Subcutaneous adipose tissue (tissue), 4 donors: ENCODE results near the gene VSX2. TPM values are rescaled to one million over a fixed set of nuclear protein-coding genes. Genes with fewer than 3 reads are reported as not detected.

Source experiments
- total RNA-seq, 4 donors: library from RNA; depleted of rRNA; stranded (reverse); fragments of >200 nt; gene quantifications; one replicate each; pipeline ENCODE4 v1.1.0, GENCODE V29; 2016
- TF ChIP-seq, protein P1 (sequence below): fragments of 450-650 bp; IDR thresholded peaks from one replicate; pipeline ENCODE4 v1.5.1; 2016; ENCODE audit warnings: low read depth, mild to moderate bottlenecking, control low read depth, antibody characterized with exemption, moderate library complexity

VSX2 gene
- total RNA-seq, 4 donors from 2014 or later: not detected

DNA sequence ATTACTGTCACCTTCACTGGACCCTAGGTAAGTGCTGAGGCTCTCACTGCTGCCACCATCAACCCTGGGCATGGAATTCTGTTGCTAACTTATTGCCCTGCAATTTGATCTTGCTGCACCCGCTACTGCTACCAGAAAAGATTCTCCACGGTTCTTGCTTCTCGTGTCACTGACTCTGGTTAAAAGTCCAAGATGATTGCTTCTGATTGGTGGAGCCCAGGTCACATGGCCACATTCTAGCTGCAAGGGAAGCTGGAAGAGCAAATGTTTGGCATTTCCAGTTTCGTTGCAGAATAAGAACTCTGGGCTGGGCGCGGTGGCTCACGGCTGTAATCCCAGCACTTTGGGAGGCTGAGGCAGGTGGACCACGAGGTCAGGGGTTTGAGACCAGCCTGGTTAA is 7.5 kb upstream of the VSX2 start:
- TF ChIP-seq, protein P1, sequence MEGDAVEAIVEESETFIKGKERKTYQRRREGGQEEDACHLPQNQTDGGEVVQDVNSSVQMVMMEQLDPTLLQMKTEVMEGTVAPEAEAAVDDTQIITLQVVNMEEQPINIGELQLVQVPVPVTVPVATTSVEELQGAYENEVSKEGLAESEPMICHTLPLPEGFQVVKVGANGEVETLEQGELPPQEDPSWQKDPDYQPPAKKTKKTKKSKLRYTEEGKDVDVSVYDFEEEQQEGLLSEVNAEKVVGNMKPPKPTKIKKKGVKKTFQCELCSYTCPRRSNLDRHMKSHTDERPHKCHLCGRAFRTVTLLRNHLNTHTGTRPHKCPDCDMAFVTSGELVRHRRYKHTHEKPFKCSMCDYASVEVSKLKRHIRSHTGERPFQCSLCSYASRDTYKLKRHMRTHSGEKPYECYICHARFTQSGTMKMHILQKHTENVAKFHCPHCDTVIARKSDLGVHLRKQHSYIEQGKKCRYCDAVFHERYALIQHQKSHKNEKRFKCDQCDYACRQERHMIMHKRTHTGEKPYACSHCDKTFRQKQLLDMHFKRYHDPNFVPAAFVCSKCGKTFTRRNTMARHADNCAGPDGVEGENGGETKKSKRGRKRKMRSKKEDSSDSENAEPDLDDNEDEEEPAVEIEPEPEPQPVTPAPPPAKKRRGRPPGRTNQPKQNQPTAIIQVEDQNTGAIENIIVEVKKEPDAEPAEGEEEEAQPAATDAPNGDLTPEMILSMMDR: no peak

DNA sequence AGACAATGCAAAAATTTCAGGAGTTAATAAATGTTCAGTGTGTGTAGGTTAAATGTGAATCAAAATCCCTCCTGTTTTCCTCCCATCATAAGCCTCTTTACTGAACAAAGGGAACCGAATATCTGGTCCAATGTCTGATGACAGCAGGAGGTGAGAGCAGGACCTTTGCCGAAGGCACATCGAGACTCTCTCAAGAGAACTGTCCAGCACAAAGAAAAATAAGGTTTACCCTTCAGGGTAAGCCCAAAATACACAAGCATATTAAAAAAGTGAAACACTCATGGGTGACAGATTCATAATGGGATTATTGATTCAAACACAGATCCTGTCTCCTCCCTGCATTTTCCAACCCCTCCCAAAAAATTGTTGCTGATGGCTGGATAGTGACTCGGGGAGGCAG is 4.2 kb upstream of the VSX2 start:
- TF ChIP-seq, protein P1: no peak

DNA sequence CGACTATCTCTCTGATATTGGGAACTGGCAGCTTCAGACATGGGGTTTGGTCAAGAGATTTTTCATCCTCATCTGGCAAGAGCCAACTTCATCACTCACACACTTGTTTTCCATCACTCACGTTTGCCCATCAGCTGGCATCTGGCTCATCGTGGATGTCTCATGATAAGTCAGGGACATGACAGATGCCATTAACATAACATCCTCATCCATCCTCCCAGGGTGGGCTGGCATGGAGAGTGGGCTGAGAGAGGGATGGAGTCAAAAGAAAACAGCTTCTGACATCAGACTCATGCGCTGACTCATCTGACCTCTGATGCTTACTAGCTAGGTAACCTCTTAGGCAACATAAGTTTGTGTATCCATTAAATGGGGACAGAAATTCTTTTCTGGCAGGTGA is 1.8 kb upstream of the VSX2 start:
- TF ChIP-seq, protein P1: no peak

DNA sequence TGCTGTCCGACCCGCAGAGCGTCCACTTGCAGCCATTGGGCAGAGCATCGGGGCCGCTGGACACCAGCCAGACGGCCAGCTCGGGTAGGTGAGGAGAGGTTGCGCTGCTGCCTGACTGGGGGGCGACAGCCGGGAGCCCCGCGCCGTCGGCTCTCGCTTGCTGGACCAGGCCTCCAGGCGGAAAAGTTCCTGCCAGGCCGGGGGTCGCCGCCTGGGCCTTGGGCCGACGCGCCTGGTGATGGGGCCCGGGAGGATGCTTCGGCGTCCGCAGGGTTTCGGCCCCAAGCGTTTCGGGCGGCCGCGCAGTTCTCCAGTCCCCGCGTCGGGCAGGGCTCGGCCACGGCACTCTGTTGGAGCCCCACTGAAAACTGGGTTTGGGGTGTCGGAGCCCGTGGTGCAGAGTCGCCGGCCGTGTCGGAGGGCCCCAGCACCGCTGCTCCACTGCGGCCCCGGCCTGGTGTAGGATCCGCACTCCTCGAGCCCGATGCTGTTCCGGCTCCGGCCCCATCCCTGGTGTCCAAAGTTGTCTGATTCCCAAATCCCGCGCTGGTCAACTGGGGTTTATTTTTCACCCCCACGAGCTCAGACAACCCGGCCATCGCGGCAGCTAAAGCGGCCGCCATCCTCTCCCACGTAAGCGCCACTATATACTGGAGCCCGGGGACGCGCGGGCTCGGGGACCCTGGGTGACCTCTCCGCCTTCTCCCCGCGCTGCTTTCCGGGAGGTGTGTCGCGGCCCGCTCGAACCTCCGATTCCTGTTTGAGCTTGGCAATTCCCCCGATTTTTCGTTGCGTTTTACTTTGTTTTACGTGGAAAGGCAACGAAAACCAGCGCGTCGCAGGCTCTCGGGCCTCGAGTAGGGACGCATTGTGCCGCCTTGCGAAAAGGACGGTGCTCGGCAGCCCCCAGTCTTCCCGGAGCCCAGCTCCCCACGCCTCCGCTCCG is 872 bp downstream of the VSX2 start:
- TF ChIP-seq, protein P1: no peak

DNA sequence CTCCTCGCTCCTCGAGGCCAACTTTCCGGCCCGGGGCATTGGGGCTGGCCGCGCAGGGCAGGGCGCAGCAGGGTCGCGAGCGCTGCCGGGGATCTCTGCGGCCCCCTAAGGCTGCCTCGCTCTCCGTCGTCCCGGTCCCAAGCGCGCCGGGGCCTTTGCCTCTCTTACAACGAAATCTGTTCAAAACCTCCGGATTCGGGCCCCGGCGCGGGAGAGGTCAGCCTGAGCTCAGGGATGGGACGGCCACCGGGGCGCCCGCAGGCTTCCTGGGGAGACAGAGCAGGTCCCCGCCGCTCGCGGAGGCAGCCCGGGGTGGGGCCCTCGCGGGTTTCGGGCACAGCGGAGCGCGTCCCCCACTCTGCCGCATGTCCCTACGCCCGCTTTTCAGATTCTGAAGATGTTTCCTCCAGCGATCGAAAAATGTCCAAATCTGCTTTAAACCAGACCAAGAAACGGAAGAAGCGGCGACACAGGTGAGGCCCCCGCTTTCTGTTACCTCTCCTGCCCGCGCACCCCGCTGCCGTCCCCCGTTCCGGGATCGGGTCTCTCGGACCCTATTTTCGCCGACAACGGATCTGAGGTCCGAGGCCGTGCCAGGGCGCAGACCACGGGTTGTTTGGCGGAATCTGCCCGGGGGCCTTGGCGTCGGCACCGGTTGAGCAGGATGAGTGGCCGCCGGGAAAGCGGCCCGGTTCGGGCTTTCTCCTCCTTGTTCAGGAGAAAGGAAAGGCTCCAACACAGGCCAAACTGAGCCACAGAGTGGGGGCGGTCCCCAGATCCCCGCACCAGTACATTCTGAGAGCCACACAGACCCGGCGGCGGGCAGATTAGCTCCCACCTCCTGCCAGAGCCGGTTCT is 1.8 kb downstream of the VSX2 start:
- TF ChIP-seq, protein P1: no peak

DNA sequence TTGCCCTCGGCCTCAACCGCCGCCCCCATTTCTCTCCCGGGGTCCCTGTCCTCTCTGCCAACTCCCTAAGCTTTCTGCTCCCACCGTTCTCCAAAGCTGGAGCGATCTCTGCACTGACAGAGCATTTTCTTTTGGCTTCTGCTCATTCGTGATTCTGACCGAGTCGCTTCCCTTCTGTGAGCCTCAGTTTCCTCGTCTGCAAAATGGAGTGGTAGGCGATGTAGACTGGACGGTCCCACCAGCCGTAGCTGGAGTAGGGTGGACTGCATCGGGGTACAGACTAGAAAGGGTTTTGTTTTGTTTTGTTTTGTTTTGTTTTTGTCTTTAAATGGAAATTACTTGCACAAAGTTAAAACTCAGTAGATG is 2.4 kb downstream of the VSX2 start:
- TF ChIP-seq, protein P1: no peak
